ENCODE results near the gene COL8A1. TPM values are rescaled to one million over a fixed set of nuclear protein-coding genes. Genes with fewer than 3 reads are reported as not detected.

Gene COL8A1
- total and polyA plus RNA-seq, 10 of the 15 experiments (the other 5 are each of a cell fraction or from before 2014, with no cell fraction given), result 0.04 to 0.73 (median 0.10) TPM; not detected in 5

DNA sequence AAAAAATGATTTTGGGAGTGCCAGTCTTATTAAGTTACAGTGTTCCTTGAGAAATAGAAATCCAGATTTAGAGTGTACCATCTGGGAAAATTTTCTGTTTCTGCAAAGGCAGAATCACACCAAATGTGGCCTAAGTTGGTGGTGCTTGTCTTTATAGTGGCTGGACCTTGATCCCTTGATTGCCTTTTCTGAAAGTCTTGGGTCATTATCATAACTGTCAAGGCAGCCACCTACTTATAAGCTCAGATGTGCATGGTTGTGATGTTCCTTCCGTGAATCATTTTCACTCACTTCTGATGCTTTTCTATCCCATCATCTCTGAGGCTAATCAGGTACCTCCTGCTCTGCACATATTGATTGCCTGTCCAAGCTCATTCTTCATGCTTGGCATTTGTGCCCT is 199.3 kb downstream of the COL8A1 start:
- no peak overlapping the region for H3K9ac ChIP-seq (ENCODE audit: control insufficient read depth, insufficient read depth, low read length)
- 100% methylated on average over 1 of the region's 1 CpG for WGBS (ENCODE audit: insufficient coverage, insufficient replicate concordance, low lambda C conversion rate, missing lambda C conversion rate)
- no peaks in the 10 kb centered on the region for H4K20me1 ChIP-seq (ENCODE audit: control insufficient read depth, insufficient read depth)
- H3K79me2 ChIP-seq (ENCODE audit: control insufficient read depth, insufficient read depth, low read length), result no peaks in the 10 kb centered on the region
- BruUV-seq (replicated peaks), result no TSS peak
- intact Hi-C loops (cut with micrococcal nuclease; ENCODE audit: unreplicated experiment) (no loop called here), in situ Hi-C loops (cut with MboI) (loop anchor here (5.0 to 10.0 kb wide), 3 partner anchors 230 to 757 kb away; no protein-coding TSS in a partner anchor)
- ChIA-PET CTCF (interaction anchor here (0.7 to 3.4 kb wide), 5 partner anchors 15 to 418 kb away, joined by 3 to 16 read pairs (median 4); no protein-coding TSS in a partner anchor), RAD21 (ENCODE audit: unreplicated experiment) (interaction anchor here (1.8 kb wide), 1 partner anchor 416 kb away, joined by 10 read pairs; no protein-coding TSS in a partner anchor), POLR2A (interaction anchor here (0.6 kb wide), 1 partner anchor 496 kb away, joined by 3 read pairs; no protein-coding TSS in a partner anchor), SMC1A (ENCODE audit: uncharacterized antibody, unreplicated experiment) (interaction anchor here (0.7 to 1.9 kb wide), 4 partner anchors 10 to 417 kb away, joined by 3 to 7 read pairs (median 4); no protein-coding TSS in a partner anchor)
- ATAC-seq (no peak), FAIRE-seq (no peak), DNase-seq (ENCODE audit: low read depth, low spot score) (no peak)
- H3K9me3 ChIP-seq (replicated peaks; ENCODE audit: control insufficient read depth, insufficient read depth, low read length), result no peaks in the 10 kb centered on the region
- no peak overlapping the region for H2AFZ ChIP-seq (ENCODE audit: control insufficient read depth, low read depth, low read length)
- H3K4me3 ChIP-seq, result no peak overlapping the region
- H3K4me2 ChIP-seq (ENCODE audit: control insufficient read depth, insufficient read depth), result no peak overlapping the region
- no peaks in the 10 kb centered on the region for H3K36me3 ChIP-seq (ENCODE audit: control insufficient read depth in 2 of 2, insufficient read depth in 2 of 2, low read length in 1 of 2)
- TF ChIP-seq, protein P1, sequence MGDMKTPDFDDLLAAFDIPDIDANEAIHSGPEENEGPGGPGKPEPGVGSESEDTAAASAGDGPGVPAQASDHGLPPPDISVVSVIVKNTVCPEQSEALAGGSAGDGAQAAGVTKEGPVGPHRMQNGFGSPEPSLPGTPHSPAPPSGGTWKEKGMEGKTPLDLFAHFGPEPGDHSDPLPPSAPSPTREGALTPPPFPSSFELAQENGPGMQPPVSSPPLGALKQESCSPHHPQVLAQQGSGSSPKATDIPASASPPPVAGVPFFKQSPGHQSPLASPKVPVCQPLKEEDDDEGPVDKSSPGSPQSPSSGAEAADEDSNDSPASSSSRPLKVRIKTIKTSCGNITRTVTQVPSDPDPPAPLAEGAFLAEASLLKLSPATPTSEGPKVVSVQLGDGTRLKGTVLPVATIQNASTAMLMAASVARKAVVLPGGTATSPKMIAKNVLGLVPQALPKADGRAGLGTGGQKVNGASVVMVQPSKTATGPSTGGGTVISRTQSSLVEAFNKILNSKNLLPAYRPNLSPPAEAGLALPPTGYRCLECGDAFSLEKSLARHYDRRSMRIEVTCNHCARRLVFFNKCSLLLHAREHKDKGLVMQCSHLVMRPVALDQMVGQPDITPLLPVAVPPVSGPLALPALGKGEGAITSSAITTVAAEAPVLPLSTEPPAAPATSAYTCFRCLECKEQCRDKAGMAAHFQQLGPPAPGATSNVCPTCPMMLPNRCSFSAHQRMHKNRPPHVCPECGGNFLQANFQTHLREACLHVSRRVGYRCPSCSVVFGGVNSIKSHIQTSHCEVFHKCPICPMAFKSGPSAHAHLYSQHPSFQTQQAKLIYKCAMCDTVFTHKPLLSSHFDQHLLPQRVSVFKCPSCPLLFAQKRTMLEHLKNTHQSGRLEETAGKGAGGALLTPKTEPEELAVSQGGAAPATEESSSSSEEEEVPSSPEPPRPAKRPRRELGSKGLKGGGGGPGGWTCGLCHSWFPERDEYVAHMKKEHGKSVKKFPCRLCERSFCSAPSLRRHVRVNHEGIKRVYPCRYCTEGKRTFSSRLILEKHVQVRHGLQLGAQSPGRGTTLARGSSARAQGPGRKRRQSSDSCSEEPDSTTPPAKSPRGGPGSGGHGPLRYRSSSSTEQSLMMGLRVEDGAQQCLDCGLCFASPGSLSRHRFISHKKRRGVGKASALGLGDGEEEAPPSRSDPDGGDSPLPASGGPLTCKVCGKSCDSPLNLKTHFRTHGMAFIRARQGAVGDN (IDR thresholded peaks at IDR 0.05), result no peak
- TF ChIP-seq JUNB (IDR thresholded peaks at IDR 0.05) (no peak), NFXL1 (IDR thresholded peaks at IDR 0.05; ENCODE audit: borderline replicate concordance) (no peak), CBX5 (IDR thresholded peaks at IDR 0.05; ENCODE audit: low read depth) (no peak), DPF2 (IDR thresholded peaks at IDR 0.05) (no peak), SIX5 (IDR thresholded peaks at IDR 0.05; ENCODE audit: low read depth, low read length, severe bottlenecking) (no peak)
- TF ChIP-seq, protein P2, sequence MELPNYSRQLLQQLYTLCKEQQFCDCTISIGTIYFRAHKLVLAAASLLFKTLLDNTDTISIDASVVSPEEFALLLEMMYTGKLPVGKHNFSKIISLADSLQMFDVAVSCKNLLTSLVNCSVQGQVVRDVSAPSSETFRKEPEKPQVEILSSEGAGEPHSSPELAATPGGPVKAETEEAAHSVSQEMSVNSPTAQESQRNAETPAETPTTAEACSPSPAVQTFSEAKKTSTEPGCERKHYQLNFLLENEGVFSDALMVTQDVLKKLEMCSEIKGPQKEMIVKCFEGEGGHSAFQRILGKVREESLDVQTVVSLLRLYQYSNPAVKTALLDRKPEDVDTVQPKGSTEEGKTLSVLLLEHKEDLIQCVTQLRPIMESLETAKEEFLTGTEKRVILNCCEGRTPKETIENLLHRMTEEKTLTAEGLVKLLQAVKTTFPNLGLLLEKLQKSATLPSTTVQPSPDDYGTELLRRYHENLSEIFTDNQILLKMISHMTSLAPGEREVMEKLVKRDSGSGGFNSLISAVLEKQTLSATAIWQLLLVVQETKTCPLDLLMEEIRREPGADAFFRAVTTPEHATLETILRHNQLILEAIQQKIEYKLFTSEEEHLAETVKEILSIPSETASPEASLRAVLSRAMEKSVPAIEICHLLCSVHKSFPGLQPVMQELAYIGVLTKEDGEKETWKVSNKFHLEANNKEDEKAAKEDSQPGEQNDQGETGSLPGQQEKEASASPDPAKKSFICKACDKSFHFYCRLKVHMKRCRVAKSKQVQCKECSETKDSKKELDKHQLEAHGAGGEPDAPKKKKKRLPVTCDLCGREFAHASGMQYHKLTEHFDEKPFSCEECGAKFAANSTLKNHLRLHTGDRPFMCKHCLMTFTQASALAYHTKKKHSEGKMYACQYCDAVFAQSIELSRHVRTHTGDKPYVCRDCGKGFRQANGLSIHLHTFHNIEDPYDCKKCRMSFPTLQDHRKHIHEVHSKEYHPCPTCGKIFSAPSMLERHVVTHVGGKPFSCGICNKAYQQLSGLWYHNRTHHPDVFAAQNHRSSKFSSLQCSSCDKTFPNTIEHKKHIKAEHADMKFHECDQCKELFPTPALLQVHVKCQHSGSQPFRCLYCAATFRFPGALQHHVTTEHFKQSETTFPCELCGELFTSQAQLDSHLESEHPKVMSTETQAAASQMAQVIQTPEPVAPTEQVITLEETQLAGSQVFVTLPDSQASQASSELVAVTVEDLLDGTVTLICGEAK (IDR thresholded peaks at IDR 0.05; ENCODE audit: borderline replicate concordance), result no peak
- TF ChIP-seq, protein P3, sequence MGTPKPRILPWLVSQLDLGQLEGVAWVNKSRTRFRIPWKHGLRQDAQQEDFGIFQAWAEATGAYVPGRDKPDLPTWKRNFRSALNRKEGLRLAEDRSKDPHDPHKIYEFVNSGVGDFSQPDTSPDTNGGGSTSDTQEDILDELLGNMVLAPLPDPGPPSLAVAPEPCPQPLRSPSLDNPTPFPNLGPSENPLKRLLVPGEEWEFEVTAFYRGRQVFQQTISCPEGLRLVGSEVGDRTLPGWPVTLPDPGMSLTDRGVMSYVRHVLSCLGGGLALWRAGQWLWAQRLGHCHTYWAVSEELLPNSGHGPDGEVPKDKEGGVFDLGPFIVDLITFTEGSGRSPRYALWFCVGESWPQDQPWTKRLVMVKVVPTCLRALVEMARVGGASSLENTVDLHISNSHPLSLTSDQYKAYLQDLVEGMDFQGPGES (IDR thresholded peaks at IDR 0.05), result no peak
- TF ChIP-seq, protein P4, sequence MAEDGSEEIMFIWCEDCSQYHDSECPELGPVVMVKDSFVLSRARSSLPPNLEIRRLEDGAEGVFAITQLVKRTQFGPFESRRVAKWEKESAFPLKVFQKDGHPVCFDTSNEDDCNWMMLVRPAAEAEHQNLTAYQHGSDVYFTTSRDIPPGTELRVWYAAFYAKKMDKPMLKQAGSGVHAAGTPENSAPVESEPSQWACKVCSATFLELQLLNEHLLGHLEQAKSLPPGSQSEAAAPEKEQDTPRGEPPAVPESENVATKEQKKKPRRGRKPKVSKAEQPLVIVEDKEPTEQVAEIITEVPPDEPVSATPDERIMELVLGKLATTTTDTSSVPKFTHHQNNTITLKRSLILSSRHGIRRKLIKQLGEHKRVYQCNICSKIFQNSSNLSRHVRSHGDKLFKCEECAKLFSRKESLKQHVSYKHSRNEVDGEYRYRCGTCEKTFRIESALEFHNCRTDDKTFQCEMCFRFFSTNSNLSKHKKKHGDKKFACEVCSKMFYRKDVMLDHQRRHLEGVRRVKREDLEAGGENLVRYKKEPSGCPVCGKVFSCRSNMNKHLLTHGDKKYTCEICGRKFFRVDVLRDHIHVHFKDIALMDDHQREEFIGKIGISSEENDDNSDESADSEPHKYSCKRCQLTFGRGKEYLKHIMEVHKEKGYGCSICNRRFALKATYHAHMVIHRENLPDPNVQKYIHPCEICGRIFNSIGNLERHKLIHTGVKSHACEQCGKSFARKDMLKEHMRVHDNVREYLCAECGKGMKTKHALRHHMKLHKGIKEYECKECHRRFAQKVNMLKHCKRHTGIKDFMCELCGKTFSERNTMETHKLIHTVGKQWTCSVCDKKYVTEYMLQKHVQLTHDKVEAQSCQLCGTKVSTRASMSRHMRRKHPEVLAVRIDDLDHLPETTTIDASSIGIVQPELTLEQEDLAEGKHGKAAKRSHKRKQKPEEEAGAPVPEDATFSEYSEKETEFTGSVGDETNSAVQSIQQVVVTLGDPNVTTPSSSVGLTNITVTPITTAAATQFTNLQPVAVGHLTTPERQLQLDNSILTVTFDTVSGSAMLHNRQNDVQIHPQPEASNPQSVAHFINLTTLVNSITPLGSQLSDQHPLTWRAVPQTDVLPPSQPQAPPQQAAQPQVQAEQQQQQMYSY (CRISPR knock-in tag; IDR thresholded peaks at IDR 0.05), result no peak
- H3K27ac ChIP-seq (ENCODE audit: control insufficient read depth, insufficient read depth), result no peak overlapping the region
- peaks cover 4% of the 10 kb centered on the region; the same call in 1 of the 2 replicates for H3K4me1 ChIP-seq (ENCODE audit: control insufficient read depth, insufficient read depth, low read length)
- H3K27me3 ChIP-seq (replicated peaks in 1 of 2; ENCODE audit: control insufficient read depth in 2 of 2, insufficient read depth in 2 of 2, low read length in 1 of 2), result no peaks in the 10 kb centered on the region

Measured in GM12878 (cell line).